GM12864 (cell line): ENCODE data around the gene CAV3.

Source experiments
- DNase-seq: peaks from one replicate; pipeline ENCODE4 v3.0.0-alpha.2; 2011; ENCODE audit warnings: low read depth
- H3K4me3 ChIP-seq: 2 replicates; pipeline ENCODE4 v1.5.1; 2011; ENCODE audit warnings: mild to moderate bottlenecking, low read depth, low read length, control low read depth
- TF ChIP-seq, protein P1 (sequence below): IDR thresholded peaks from 2 replicates; pipeline ENCODE4 v1.5.1; 2011; ENCODE audit warnings: low read depth, mild to moderate bottlenecking, moderate library complexity, low read length, control low read depth, inconsistent platforms; ENCODE audit errors: missing control alignments

The CAV3 gene

DNA sequence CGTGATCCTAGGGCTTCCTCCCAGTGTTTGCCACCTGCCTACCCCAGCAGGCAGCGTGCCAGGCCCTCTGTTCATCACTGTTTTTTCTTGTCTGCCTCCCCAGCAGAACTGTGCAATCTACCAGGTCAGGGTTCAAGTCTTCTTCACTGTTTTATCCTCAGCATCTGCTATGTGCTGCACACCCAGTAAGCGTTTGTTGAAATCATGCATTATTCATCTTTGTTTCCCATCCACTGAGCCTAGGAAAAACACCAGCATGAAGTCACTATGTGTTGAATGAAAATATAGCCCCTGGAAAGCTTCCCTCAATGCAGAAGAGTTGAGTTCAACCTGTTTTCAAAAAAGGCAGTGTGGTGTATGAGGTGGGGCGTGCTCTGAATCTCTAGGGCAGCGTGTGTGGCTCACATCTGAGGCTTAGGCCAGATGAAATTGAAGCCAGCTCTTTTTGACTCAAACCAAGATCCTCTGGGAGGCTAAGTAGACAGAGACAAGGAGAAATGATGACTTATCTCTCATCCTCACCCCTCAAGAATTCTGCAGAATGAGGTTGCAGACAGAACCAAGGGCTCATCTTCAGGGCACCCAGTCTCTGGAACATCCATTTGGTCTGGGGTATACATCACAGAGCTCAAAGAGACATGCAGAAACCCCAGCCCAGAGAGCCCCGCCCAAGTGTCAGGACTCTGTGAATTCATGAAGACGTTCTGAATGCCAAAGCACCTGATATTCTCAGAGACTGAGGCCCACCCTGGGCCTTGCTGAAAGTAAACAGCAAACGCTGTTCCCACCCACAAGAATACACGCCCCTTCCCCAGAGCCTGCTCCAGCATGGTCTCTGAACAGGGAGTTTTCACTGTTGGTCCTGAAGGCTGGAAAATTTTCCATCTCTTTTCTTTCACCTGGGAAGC lies 5.7 kb upstream of the CAV3 start:
- no peak overlapping the region for H3K4me3 ChIP-seq
- TF ChIP-seq, protein P1, sequence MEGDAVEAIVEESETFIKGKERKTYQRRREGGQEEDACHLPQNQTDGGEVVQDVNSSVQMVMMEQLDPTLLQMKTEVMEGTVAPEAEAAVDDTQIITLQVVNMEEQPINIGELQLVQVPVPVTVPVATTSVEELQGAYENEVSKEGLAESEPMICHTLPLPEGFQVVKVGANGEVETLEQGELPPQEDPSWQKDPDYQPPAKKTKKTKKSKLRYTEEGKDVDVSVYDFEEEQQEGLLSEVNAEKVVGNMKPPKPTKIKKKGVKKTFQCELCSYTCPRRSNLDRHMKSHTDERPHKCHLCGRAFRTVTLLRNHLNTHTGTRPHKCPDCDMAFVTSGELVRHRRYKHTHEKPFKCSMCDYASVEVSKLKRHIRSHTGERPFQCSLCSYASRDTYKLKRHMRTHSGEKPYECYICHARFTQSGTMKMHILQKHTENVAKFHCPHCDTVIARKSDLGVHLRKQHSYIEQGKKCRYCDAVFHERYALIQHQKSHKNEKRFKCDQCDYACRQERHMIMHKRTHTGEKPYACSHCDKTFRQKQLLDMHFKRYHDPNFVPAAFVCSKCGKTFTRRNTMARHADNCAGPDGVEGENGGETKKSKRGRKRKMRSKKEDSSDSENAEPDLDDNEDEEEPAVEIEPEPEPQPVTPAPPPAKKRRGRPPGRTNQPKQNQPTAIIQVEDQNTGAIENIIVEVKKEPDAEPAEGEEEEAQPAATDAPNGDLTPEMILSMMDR: no peak
- no peak for DNase-seq

DNA sequence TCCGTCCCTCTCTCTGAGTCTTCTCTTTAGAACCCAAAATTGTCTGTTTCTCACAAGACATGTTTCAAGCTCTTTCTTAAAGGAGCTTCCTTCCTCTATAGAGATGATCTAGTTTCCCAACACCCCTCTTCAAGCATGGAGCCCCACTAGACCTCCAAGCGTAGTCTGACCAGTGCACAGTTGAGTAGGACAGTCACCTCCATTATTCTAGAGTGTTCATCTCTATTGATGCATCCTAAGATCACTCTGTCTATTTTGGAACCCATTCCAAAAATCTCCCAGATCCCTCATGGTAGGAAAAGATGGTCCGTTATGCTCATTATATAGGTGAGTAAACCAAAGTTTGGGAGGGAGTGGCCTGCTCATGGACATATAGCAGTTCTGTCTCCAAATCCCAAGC lies 4.1 kb upstream of the CAV3 start:
- H3K4me3 ChIP-seq: no peak overlapping the region
- no peak for DNase-seq
- TF ChIP-seq, protein P1: no peak

DNA sequence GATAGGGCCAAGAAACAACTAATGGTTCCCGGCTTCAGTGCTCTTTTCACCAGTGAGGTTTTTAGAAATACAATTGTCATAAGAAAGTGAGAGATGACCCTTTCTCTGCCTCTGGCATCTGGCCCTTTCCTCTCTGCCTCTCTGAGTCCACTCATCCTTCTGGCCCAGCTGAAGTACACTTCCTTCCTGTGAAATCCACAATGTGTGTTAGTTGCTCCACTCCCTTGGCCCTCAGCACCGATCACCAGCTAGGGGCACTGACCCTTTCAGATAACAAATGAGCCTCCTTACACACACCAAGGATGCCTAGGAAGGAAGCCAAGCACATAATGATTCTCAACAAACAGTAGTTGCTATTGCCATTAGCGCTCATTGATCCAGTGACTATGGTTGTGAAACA lies 2.9 kb upstream of the CAV3 start:
- TF ChIP-seq, protein P1: no peak

DNA sequence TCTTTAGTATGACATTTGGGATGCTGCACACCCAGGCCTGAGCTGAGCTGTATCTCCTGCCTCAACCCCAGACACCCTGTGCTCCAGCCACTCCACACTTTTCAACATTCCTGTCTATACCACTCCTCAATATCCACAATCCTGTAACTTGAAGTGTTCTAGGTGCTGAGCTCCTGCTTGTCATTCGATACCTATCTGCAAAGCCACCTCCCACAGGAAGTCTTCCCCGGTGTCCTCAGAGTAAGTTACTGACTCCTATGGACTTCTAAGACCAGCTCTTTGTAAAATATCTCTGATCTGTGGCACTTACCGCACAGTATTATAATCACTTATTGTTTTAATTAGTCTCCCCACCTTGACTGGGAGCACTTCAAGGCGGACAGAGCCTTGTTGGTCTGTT lies 1.2 kb upstream of the CAV3 start:
- DNase-seq: no peak
- H3K4me3 ChIP-seq: no peak overlapping the region
- TF ChIP-seq, protein P1: no peak

More for the DNA sequence above, 2.9 kb upstream of the CAV3 start:
- H3K4me3 ChIP-seq: no peak overlapping the region
- no peak for DNase-seq

DNA sequence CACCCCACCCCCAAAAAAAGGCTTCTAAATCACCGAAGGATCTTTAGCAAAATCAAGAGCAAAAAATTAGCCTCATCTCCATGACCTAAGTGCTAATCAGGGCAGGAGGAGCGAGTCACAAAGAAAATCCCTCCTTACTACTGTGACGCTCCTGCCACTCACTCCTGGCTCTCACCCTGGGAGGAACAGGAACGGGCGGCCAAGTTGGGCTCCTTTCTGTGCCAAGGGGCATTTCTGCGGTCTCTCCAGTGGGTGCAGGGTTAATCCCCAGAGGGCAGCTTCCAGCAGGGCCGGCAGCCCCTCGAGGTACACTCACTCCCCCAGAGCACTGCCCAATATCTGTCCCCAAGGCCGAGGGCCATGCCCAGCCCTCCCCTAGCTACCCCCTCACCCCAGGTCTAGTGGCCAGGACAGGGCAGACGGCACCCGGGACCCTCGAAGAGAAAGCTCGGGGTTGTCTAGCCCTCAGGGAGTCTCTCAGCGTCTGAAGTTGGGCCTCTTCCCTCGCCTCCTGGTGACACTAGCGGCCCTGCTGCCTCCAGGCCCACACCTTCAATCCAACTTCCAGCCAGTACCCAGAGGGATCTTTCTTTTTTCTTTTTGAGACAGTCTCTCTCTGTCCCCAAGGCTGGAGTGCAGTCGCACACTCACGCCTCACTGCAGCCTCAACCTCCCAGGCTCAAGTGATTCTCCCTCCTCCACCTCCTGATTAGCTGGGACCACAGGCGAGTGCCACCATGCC lies 706 bp downstream of the CAV3 start:
- TF ChIP-seq, protein P1: no peak
- no peak for DNase-seq
- H3K4me3 ChIP-seq: no peak overlapping the region

DNA sequence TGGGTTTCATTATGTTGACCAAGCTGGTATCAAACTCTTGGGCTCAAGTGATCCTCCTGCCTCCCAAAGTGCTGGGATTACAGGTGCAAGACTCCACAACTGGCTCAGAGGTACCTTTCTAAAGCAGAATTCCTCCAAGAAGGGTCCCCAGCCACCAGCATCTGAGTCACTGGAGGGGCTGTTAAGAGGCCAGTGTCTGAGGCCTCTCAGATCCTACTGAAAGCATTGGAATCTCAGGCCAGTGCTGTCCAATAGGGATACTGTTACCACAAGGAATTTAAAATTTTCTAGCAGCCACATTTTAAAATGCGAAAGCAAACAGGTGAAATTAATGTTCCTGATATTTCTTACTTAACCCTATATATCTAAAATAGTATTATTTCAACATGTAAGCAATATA lies 1.3 kb downstream of the CAV3 start:
- no peak overlapping the region for H3K4me3 ChIP-seq
- TF ChIP-seq, protein P1: no peak
- no peak for DNase-seq
